ENCODE measurements around the gene FAM53B. TPM values are rescaled to one million over a fixed set of nuclear protein-coding genes. Genes with fewer than 3 reads are reported as not detected.
"Not testable (repeated sequence)": the region's sequence is repeated elsewhere in the genome, so short reads cannot be mapped to it uniquely, and the experiment has no call there.

The FAM53B gene
- total RNA-seq, 2 experiments from 2014 or later, result 13.3 to 13.9 TPM

GRCh38 chr10:124588341-124588735 lies 155.8 kb downstream of the FAM53B start:
- CTCF ChIA-PET, result interaction anchor here (0.5 kb wide), 2 partner anchors 26 to 211 kb away, joined by 3 read pairs; no protein-coding TSS in a partner anchor
- H3K27me3 Mint-ChIP-seq; POLR2A ChIA-PET; H3K4me3 Mint-ChIP-seq; DNase-seq; H3K9me3 Mint-ChIP-seq (ENCODE audit: low read depth); H3K4me1 Mint-ChIP-seq; H3K27ac Mint-ChIP-seq; H3K36me3 Mint-ChIP-seq (ENCODE audit: low read depth); intact Hi-C loops (cut with DNase I, micrococcal nuclease); ATAC-seq: not testable (repeated sequence)

- ATAC-seq, result no peak
- POLR2A ChIA-PET, result no interaction called here
- DNase-seq, result no peak
- H3K4me3 Mint-ChIP-seq, result no peak overlapping the region
- no peaks in the 10 kb centered on the region for H3K36me3 Mint-ChIP-seq (ENCODE audit: low read depth)
- no peak overlapping the region for H3K27ac Mint-ChIP-seq
- intact Hi-C loops (cut with DNase I, micrococcal nuclease), result no loop called here
- CTCF ChIA-PET, result interaction anchor here (0.5 to 1.0 kb wide), 2 partner anchors 139 to 212 kb away, joined by 3 read pairs; no protein-coding TSS in a partner anchor
- H3K9me3 Mint-ChIP-seq (ENCODE audit: low read depth), result no peaks in the 10 kb centered on the region
- no peaks in the 10 kb centered on the region for H3K27me3 Mint-ChIP-seq
- no peaks in the 10 kb centered on the region for H3K4me1 Mint-ChIP-seq
Measured at GRCh38 chr10:124587811-124588211, 156.4 kb downstream of the FAM53B start.

GRCh38 chr10:124586142-124586541 lies 158.0 kb downstream of the FAM53B start:
- CTCF ChIA-PET, result no interaction called here
- DNase-seq (no peak), ATAC-seq (no peak)
- no peaks in the 10 kb centered on the region for H3K4me1 Mint-ChIP-seq
- no peaks in the 10 kb centered on the region for H3K36me3 Mint-ChIP-seq (ENCODE audit: low read depth)
- H3K27me3 Mint-ChIP-seq, result no peaks in the 10 kb centered on the region
- H3K27ac Mint-ChIP-seq, result no peak overlapping the region
- H3K9me3 Mint-ChIP-seq (ENCODE audit: low read depth), result no peaks in the 10 kb centered on the region
- intact Hi-C loops (cut with DNase I, micrococcal nuclease), result no loop called here
- POLR2A ChIA-PET, result no interaction called here
- H3K4me3 Mint-ChIP-seq, result no peak overlapping the region

GRCh38 chr10:124579011-124579399 lies 165.2 kb downstream of the FAM53B start:
- DNase-seq (no peak), ATAC-seq (no peak)
- intact Hi-C loops (cut with DNase I, micrococcal nuclease), result no loop called here
- Mint-ChIP-seq H3K36me3 (ENCODE audit: low read depth) (peaks cover 2% of the 10 kb centered on the region), H3K4me3 (no peak overlapping the region), H3K9me3 (ENCODE audit: low read depth) (peaks cover 8% of the 10 kb centered on the region), H3K27ac (no peak overlapping the region), H3K4me1 (no peaks in the 10 kb centered on the region), H3K27me3 (no peaks in the 10 kb centered on the region)
- CTCF ChIA-PET, result no interaction called here
- POLR2A ChIA-PET, result no interaction called here

- Mint-ChIP-seq H3K36me3 (ENCODE audit: low read depth) (peaks cover 2% of the 10 kb centered on the region), H3K9me3 (ENCODE audit: low read depth) (peaks cover 8% of the 10 kb centered on the region), H3K27ac (no peak overlapping the region), H3K27me3 (no peaks in the 10 kb centered on the region), H3K4me3 (no peak overlapping the region), H3K4me1 (no peaks in the 10 kb centered on the region)
- DNase-seq (no peak), ATAC-seq (no peak)
- CTCF ChIA-PET, result no interaction called here
- intact Hi-C loops (cut with DNase I, micrococcal nuclease), result no loop called here
- POLR2A ChIA-PET, result no interaction called here
Measured at GRCh38 chr10:124578231-124579010, 165.8 kb downstream of the FAM53B start.

GRCh38 chr10:124577651-124578050 lies 166.5 kb downstream of the FAM53B start:
- ATAC-seq, result no peak
- no peak for DNase-seq
- Mint-ChIP-seq H3K9me3 (ENCODE audit: low read depth) (peaks cover 8% of the 10 kb centered on the region), H3K27ac (no peak overlapping the region), H3K4me1 (no peaks in the 10 kb centered on the region), H3K27me3 (no peaks in the 10 kb centered on the region), H3K36me3 (ENCODE audit: low read depth) (peaks cover 2% of the 10 kb centered on the region), H3K4me3 (no peak overlapping the region)
- ChIA-PET CTCF (interaction anchor here (0.5 kb wide), 1 partner anchor 34 kb away, joined by 4 read pairs; no protein-coding TSS in a partner anchor), POLR2A (no interaction called here)
- intact Hi-C loops (cut with DNase I, micrococcal nuclease), result no loop called here

GRCh38 chr10:124576526-124577420 lies 167.4 kb downstream of the FAM53B start:
- Mint-ChIP-seq H3K27ac (no peak overlapping the region), H3K4me3 (no peak overlapping the region), H3K36me3 (ENCODE audit: low read depth) (peaks cover 2% of the 10 kb centered on the region), H3K4me1 (no peaks in the 10 kb centered on the region), H3K27me3 (no peaks in the 10 kb centered on the region), H3K9me3 (ENCODE audit: low read depth) (peaks cover 8% of the 10 kb centered on the region)
- ChIA-PET CTCF (interaction anchor here (0.5 kb wide), 1 partner anchor 33 kb away, joined by 4 read pairs; no protein-coding TSS in a partner anchor), POLR2A (no interaction called here)
- DNase-seq, result no peak
- intact Hi-C loops (cut with DNase I, micrococcal nuclease), result no loop called here
- no peak for ATAC-seq

GRCh38 chr10:124575107-124576035 lies 168.8 kb downstream of the FAM53B start:
- intact Hi-C loops (cut with DNase I, micrococcal nuclease), result no loop called here
- no peak overlapping the region for H3K4me3 Mint-ChIP-seq
- H3K36me3 Mint-ChIP-seq (ENCODE audit: low read depth), result peaks cover 2% of the 10 kb centered on the region
- H3K9me3 Mint-ChIP-seq (ENCODE audit: low read depth), result peaks cover 5% of the 10 kb centered on the region
- H3K4me1 Mint-ChIP-seq, result no peaks in the 10 kb centered on the region
- ChIA-PET CTCF (interaction anchor here (0.7 kb wide), 1 partner anchor 344 kb away, joined by 4 read pairs; no protein-coding TSS in a partner anchor), POLR2A (no interaction called here)
- no peak for ATAC-seq
- no peaks in the 10 kb centered on the region for H3K27me3 Mint-ChIP-seq
- no peak for DNase-seq
- H3K27ac Mint-ChIP-seq, result no peak overlapping the region

- ATAC-seq, result no peak
- Mint-ChIP-seq H3K36me3 (ENCODE audit: low read depth) (no peaks in the 10 kb centered on the region), H3K4me1 (no peaks in the 10 kb centered on the region), H3K27ac (no peak overlapping the region), H3K9me3 (ENCODE audit: low read depth) (no peaks in the 10 kb centered on the region), H3K4me3 (no peak overlapping the region), H3K27me3 (no peaks in the 10 kb centered on the region)
- ChIA-PET POLR2A (no interaction called here), CTCF (interaction anchor here (0.7 kb wide), 1 partner anchor 343 kb away, joined by 4 read pairs; no protein-coding TSS in a partner anchor)
- intact Hi-C loops (cut with DNase I, micrococcal nuclease), result no loop called here
- DNase-seq, result no peak
Measured at GRCh38 chr10:124574456-124575070, 169.6 kb downstream of the FAM53B start.

GRCh38 chr10:124573726-124574455 lies 170.3 kb downstream of the FAM53B start:
- ATAC-seq, result no peak
- intact Hi-C loops (cut with DNase I, micrococcal nuclease), result no loop called here
- H3K4me3 Mint-ChIP-seq, result no peak overlapping the region
- no peaks in the 10 kb centered on the region for H3K27me3 Mint-ChIP-seq
- POLR2A ChIA-PET, result no interaction called here
- no peaks in the 10 kb centered on the region for H3K4me1 Mint-ChIP-seq
- H3K27ac Mint-ChIP-seq, result no peak overlapping the region
- H3K36me3 Mint-ChIP-seq (ENCODE audit: low read depth), result no peaks in the 10 kb centered on the region
- DNase-seq, result no peak
- CTCF ChIA-PET, result no interaction called here
- H3K9me3 Mint-ChIP-seq (ENCODE audit: low read depth), result no peaks in the 10 kb centered on the region
